ENCODE data around the gene ACER3. TPM values are rescaled to one million over a fixed set of nuclear protein-coding genes. Genes with fewer than 3 reads are reported as not detected.

Gene ACER3
- 25.6 and 43.5 TPM in 2 replicates for total RNA-seq

DNA sequence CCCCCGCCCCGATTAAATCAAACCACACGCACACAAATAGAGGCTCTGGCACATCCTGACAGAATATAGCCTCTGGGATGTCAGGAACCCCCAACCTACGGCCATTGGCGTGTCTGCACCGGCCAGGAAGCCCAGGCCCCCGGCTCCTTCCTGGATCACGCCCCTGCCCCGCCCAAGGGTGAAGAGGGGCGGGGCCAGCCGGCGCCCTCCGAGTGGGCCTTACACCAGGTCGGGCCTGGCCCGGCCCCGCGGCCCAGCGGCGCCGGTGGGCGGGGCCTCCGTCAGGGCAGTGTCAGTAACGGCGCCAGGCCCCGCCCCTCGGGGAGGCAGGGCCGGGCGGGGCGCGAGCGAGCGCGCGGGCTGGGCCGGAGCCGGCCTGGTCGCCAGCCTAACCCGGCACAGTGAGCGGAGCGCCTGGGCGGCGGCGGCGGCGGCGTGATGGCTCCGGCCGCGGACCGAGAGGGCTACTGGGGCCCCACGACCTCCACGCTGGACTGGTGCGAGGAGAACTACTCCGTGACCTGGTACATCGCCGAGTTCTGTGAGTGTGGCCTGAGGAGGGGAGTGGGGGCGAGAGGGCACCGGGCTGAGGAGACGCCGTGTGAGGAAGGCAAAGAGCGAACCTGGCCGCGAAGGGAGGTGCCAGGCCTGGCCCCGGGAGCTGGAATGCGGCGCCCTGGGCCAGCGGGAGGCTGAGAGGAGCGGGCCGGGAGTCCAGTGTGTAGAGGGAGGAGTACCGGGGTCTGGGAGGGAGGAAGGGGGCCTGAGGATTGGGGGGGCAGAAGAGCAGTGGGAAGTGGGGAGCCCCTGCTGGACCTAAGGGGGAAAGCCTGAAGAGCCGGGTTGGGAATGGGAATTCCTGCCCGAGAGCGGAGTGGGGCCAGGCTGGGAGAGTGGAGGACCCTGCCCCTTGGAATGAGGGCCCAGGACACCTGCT, at the start of gene ACER3:
ACER3 (plus strand) TSS at position 380 of the 937 bp plus-strand sequence; CDS start at position 439, 59 bp downstream.

DNA sequence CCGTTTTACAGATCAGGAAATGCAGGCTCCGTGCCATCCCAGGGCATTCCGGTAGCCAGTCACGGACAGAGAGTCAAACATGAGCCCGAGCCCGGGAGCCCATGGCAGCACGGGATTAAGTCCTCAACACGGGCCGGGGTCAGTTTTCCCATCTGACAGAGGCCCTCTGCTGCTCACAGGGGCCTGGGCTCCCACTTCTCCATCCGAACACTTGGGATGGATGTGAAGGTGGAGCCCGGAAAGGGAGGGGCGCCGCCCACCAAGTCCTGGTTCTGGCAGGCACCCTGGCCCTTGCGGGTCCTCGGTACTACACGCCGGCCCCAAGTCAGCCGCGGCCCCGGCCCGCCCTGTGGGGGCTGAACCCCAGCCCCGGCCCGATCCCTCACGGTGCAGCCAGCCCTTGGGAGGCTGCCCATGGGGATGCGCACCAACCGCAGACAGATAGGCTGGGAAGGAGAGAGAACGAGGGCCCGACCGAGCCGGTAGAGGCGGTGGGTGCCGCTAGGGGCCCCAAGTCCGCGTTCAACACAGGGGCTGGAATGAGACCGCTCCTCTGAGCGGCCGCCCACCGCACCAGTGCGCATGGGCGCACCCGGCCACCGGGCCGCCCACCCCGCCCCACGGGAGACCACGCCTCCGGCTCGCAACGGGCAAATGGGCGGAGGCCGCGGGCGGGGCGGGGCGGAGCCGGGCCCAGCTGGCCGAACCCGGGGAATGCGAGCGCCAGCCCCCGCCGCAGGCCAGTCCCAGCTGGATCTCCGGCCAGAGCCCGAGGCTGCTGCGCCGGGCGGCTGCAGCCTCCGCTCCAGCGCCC, 205.7 kb downstream of the ACER3 start, which contains the start of gene CAPN5:
CAPN5 (plus strand) TSS at position 743 of the 814 bp plus-strand sequence. CDS start 17,916 bp downstream, outside the sequence.

Other genes starting within 250 kb of the ACER3 start
- gene LRRC32, start 190.2 kb upstream of the ACER3 start, total RNA-seq: 129 and 139 TPM in 2 replicates
- gene TSKU, start 77.6 kb upstream of the ACER3 start, total RNA-seq: 16.9 and 18.3 TPM in 2 replicates
- gene B3GNT6, start 173.5 kb downstream of the ACER3 start, total RNA-seq: not detected in 2 replicates
- 3.9 and 4.1 TPM in 2 replicates for gene CAPN5, start 206.1 kb downstream of the ACER3 start, total RNA-seq
- gene OMP, start 241.9 kb downstream of the ACER3 start, total RNA-seq: not detected in 2 replicates

Data from mammary microvascular endothelial cell (primary cell).